ENCODE measurements around the gene PTPRR. TPM values are rescaled to one million over a fixed set of nuclear protein-coding genes. Genes with fewer than 3 reads are reported as not detected.

The PTPRR gene
- total RNA-seq, 1 donor from 2014 or later: 15.5 TPM

GRCh38 chr12:70609739-70610491 lies 310.6 kb downstream of the PTPRR start:
- peak; percentile 37 for DNase-seq (ENCODE audit: low read depth)

GRCh38 chr12:70609203-70609602 lies 311.3 kb downstream of the PTPRR start:
- DNase-seq (ENCODE audit: low read depth): no peak

- no peak for DNase-seq (ENCODE audit: low read depth)
Measured at GRCh38 chr12:70608184-70608583, 312.4 kb downstream of the PTPRR start.

- DNase-seq (ENCODE audit: low read depth): no peak
Measured at GRCh38 chr12:70607107-70607506, 313.4 kb downstream of the PTPRR start.

- DNase-seq (ENCODE audit: low read depth): no peak
Measured at GRCh38 chr12:70605976-70606375, 314.6 kb downstream of the PTPRR start.

- DNase-seq (ENCODE audit: low read depth): no peak
Measured at GRCh38 chr12:70604662-70605061, 315.9 kb downstream of the PTPRR start.

GRCh38 chr12:70603044-70603443 lies 317.5 kb downstream of the PTPRR start:
- DNase-seq (ENCODE audit: low read depth): no peak

- no peak for DNase-seq (ENCODE audit: low read depth)
Measured at GRCh38 chr12:70598467-70599193, 321.9 kb downstream of the PTPRR start.

- no peak for DNase-seq (ENCODE audit: low read depth)
Measured at GRCh38 chr12:70592664-70593063, 327.9 kb downstream of the PTPRR start.

GRCh38 chr12:70590549-70591226 lies 329.9 kb downstream of the PTPRR start:
- no peak for DNase-seq (ENCODE audit: low read depth)

- peak; percentile 79 for DNase-seq (ENCODE audit: low read depth)
Measured at GRCh38 chr12:70590051-70590450, 330.5 kb downstream of the PTPRR start.

Other genes with a start within 250 kb of the PTPRR start
- gene TSPAN8, start 237.3 kb upstream of the PTPRR start, total RNA-seq: not detected in 2 replicates